Activated CD8-positive, alpha-beta memory T cell treated with anti-CD3 and anti-CD28 coated beads, Interleukin-2, amount 50 U/mL, for 24 hours (primary cell): Measurements from ENCODE around the gene IL34.
"Not testable (repeated sequence)": the region's sequence is repeated elsewhere in the genome, so short reads cannot be mapped to it uniquely, and the experiment has no call there.

ENCODE experiments used
- DNase-seq: peaks from one replicate; pipeline ENCODE4 v3.0.0-alpha.2; 2020; ENCODE audit errors: extremely low read depth

Gene IL34

DNA sequence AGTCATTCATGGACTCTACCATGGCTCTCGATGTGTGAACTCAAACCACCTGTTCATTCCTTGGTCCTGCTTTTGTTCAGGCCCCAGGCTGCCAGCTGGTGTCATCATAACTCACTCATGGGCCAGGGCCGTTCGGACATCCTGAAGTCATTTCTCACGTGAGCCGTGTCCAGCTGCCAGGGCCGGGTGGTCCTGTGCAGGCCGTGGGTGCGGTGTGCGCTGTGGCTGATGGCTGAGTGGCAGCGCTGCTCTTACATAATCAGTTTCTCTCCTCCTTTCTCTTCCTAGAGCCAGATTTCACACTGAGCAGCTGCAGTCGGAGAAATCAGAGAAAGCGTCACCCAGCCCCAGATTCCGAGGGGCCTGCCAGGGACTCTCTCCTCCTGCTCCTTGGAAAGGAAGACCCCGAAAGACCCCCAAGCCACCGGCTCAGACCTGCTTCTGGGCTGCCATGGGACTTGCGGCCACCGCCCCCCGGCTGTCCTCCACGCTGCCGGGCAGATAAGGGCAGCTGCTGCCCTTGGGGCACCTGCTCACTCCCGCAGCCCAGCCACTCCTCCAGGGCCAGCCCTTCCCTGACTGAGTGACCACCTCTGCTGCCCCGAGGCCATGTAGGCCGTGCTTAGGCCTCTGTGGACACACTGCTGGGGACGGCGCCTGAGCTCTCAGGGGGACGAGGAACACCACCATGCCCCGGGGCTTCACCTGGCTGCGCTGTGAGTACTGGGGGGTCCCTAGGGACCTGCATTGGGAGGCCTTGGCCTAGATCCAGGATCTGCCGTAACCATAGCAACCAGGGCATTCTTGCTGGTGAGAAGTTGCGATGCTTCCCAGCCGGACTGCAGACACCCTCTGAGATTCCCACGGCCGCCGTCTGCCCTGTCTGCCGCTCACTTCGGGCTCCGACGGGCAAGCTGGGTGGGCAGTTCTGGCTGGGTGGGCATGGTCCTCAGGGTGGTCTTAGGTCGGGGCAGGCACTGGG lies at the start of gene IL34:
IL34 (plus strand) TSS at position 300 of the 982 bp plus-strand sequence; CDS start at position 689, 389 bp downstream.
- no peak for DNase-seq

DNA sequence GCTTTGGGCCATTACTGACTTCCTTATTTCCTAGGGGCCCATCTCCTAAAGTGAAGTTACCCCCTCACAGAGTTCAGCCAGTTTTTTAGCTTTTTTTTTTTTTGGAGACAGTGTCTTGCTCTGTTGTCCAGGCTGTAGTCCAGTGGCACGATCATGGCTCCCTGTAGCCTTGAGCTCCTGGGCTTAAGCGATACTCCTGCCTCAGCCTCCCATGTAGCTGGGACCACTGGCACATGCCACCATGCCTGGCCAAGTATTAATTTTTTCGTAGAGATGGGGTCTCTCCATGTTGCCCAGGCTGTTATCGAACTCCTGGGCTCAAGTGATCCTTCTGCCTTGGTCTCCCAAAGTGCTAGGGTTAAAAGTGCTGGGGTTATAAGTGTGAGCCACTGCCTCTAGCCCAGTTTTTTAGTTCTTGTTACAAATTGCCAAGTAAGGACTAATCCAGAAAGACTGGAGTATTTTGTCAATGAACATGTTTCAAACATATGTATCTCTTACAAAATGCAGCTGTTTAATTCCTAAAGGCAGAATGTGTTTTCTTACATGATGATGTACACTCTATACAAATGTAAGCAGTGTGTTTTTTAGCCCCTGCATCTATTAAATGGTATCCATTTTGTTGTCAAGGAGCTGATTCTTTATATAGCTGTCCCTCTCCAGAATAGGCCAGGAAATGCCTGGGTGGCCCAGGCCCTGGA lies 49.1 kb upstream of the IL34 start:
- DNase-seq: no peak

DNA sequence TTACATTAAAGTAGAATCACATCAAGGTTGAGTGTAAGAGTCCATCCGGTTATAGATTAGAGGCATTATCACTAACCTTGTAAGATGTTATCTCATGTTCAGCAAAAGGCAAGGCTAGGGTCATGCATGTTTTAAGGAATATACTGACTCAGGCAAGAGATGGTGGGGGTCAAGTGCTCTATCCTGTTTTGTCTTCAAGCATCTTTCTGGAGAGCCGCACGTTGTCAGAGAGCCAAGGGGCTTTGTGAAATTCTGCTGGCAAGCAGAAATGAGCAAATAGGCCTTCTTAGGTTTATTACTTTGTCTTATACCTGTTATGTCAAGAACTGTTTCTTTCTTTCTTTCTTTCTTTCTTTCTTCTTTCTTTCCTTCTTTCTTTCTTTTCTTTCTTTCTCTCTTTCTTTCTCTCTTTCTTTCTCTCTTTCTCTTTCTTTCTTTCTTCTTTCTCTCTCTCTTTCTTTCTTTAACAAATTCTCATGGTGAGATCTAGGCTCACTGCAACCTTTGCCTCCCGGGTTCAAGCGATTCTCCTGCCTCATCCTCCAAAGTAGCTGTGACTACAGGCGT lies 47.3 kb upstream of the IL34 start:
- DNase-seq: no peak

DNA sequence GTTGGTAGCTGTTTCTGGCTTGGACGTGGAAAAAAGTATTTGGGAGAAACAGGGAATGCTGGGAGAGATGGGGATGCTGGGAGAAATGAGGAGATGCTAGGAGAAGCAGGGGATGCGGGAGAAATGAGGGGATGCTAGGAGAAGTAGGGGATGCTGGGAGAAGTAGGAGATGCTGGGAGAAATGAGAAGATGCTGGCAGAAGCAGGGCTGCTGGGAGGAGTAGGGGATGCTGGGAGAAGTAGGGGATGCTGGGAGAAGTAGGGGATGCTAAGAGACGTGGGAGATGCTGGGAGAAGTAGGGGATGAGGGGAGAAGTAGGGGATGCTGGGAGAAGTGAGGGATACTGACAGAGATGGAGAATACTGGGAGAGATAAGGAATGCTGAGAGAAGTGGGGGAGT lies 45.6 kb upstream of the IL34 start:
- DNase-seq: no peak

DNA sequence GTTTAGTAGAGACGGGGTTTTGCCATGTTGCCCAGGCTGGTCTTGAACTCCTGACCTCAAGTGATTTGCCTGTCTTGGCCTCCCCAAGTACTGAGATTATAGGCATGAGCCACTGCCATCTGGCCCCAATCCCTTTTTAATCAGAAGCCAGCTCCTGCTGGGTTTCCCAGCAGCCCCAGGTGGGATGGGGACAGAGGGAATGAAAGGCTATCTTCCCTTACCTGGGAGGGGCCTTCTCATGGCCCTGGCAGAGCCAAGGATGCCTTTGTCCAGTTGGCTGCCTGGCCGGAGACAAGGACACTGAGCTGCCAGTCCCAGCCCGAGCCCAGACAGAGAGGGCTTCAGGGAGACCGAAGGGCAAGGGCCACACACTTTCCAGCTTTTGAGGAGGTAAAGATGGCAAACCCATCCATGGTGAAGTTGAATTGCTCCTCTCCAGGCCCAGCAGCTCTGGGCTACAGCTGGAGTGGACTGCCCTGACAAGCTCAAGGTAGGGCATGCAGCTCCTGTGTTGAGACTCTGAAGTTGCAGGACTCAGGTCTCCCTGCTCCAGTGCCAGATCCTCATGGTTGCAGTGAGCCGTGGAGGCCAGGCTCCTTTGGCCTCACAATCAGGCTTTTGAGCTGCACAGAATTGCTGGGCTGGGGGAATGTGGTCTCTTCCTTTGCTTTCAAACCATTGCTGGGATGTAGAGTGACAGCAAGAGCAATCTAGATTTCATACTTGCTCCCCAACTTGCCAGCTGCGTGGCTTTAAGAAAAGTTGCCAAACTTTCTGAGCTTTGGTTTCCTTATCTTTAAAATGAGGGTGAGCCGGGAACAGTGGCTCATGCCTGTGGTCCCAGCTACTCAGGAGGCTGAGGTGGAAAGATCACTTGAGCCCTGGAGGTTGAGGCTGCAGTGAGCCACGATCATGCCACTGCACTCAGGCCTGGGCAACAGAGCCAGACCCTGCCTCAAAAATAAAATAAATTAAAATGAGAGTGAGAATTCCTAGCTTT lies 44.5 kb upstream of the IL34 start:
- DNase-seq: no peak

DNA sequence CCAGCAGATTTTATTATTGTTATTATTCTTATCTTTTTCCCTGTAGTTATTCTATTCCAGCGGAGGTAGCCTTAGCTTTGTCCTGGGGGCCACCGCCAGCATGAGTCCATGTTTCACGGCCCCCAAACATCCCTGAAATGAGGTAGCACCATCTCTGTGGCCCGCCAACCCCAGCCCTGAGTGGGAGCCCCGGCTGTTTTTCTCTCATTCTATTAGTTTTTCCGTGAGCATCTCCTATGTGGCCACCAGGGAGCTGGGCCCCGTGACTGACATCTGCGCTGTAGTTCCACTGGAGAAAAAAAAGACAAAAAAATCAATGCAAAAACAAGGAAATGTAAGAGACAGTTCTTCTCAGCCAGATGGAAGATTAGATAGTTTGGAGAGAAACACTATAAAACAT lies 43.5 kb upstream of the IL34 start:
- DNase-seq: no peak

DNA sequence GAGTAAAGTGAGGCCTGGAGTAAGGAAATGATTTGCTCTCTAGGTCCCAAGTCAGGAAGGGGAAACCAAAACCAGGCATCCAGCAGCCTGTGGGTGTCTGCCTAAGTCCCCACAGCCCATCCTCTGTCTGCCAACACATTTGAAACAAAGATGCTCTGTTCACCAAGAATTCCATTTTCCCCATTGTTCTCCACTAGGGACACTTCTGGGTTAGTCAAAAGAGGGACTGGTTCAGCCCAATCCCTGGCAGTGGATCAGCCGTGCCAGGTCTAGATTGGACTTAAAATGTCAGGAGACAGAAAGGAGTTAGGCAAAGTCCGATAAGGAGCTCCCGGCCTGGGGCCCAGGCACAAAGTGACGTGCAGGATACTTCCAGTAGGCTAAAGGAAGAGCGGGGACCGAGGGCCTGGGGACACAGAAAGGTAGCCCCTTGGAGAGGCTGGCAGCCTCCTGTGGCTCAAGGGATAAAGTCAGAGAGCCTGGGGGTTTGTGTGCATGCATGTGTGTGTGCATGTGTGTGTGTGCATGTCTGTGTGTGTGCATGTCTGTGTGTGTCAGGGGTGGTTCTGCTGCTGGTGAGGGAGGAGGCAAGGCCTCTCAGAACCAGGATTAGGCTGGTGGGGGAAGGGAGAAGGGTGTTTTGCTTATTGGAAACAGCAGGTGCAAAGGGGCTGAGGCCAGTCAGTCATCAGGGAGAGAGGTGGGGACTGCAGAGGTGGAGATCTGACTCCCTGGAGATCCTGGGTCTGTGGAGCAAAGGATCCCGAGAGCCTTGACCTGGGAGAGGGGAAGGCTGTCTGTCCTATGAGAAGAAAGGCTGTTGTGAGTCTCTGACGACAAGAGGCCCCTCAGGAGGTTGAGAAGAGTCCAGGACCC lies 41.7 kb upstream of the IL34 start:
- no peak for DNase-seq

DNA sequence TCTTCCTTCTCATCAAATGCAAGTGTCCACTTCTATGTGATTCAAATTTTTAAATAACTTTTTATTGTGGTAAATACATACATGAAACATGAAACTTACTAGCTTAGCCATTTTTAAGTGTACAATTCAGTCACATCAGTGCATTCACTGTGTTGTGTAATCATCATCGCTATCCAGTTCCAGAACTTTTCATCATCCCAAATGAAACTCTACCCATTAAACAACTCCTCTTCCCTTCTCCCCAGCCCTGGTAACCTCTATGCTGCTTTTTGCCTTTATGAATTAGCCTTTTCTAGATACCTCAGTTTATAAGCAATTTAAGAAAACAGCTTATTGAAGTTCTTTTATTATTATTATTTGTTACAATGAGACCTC lies 41.1 kb upstream of the IL34 start:
- DNase-seq: no peak

DNA sequence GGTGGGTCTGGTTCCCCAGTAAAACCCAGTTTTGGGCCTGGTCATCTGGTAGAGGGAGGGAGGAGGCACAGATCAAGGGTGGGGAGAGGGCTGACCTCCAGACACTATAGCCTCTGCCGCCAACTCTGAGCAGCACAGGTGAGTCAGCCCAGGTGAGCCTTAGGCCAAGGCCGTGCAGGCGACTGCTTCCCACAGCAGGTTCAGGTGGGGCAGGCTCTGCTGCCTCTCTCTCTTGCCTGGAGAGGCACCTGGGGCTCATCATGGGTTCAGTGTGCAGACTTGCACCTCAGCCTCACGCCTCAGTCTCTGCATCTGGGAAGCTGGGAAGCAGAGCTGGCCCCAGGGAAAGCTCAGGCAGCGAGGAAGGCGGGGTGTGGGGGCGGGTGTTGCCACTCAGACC lies 37.8 kb upstream of the IL34 start:
- no peak for DNase-seq

DNA sequence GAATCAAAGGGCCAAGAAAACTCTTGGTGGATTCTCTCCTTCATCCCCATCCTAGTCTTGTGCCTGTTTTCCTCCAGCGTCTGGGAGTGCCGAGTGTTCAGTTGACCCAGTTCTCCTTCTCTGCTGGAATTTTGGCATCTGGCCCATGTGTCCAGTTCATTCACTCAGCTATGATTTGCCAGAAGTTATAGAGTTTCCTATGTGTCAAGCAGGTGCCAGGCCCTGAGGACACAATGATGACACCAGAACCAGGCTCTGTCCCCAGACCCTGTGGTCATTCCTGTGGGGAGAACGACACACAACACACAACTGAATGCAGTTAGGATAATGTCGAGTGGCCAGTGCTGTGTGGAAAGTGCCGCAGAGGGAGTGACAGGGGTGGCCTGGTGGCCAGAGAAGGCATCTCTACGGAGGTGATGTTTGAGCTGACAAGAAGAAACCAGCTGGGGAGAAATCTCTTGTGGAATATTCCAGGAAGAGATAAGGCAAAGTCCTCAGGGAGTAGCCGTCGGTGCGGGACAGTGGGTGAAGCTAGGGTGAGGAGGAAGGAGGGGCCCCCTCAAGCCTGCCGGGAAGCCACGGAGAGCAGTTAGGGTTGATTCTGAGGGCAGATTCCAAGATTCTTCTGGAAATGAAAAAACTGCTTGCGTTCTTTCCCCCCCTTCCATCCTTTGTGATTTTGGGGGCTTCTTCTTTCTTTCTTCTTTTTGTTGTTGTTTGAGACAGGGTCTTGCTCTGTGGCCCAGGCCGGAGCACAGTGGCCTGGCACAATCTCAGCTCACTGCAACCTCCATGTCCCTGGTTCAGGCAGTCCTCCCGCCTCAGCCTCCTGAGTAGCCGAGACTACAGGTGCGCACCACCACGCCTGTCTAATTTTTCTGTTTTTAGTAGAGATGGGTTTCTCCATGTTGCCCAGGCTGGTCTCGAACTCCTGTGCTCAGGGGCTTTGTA lies 35.8 kb upstream of the IL34 start:
- no peak for DNase-seq

DNA sequence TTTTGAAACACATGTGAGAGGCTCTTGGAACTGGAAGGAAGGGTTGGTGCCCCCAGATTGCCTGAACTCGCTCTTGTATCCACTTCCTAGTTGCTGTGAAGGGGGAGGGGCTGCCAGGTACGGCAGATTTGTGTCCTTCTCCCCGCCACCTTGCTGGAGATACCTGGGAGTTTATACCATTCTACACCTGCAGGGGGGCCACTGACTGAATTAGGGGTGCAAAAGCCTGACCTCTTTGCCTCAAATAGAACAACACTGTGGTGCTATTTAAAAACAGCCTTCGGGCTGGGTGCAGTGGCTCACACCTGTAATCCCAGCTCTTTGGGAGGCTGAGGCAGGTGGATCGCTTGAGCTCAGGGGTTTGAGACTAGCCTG lies 35.1 kb upstream of the IL34 start:
- DNase-seq: no peak

DNA sequence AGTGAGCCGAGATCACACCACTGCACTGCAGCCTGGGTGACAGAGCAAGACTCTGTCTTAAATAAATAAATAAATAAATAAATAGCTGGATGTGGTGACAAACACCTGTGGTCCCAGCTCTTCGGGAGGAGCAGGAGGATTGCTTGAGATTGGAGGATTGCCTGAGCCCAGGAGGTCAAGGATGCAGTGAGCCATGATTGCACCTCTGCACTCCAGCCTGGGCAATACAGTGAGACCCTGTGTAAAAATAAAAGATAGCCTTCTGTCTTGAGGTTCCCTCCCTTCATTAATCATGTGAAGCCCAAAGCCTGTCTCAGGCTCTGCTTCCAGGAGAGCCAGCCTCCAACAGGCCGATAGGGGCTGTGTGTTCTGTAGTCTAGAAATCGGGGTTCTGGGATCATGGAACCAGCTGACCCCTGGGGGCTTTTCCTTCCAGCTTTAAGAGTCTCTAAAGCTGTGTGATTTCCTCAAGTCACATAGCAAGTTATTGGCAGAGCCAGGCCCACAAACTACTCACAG lies 34.5 kb upstream of the IL34 start:
- DNase-seq: no peak

DNA sequence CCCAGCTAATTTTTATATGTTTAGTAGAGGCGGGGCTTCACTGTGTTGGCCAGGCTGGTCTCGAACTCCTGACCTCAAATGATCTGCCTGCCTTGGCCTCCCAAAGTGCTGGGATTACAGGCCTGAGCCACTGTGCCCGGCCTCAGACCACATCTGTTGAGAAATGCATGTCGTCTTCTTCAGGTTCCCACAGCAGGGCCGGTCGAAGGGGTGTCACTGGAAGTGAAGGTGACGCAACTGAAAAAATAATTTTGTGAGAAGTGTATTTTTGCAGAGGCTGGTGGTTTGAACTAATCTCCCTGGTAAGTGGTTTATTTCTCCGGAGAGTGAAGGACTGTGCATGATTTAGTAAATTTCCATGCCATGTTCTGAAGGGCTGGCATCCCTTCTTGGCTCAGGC lies 33.4 kb upstream of the IL34 start:
- DNase-seq: no peak

DNA sequence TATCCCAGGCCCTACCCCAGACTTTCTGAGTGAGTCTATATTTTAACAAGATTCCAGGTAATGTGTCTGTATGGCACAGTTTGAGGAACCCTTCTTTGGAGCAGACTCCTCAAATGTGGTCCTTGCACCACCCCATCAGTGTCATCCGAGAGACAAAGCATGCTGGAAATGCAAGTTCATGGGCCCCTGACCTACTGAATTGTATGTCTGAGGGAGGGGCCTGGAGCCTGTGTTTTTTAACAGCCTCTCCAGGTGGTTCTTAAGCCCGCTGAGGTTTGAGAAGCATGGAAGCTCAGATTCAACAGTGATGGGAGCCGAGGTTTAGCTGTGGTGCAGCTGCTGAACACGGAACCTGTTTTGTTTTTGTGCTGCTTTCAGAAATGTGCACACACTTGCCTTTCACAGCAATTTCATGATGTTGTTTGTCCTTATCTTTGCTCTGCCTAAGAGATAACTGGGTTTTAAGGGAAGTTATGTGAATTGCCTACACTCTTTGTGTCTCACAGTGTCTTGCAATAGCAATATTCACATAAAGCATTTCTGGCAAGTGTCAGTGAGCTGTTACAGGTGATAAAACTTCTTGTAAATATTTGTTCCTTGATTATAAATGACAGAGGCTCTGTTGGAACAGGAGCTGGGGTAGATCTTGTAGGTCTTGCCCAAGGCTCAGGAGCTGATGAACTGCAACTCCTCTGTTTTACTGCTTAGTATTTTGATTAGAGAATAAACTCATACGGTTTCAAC lies 32.0 kb upstream of the IL34 start:
- DNase-seq: no peak

DNA sequence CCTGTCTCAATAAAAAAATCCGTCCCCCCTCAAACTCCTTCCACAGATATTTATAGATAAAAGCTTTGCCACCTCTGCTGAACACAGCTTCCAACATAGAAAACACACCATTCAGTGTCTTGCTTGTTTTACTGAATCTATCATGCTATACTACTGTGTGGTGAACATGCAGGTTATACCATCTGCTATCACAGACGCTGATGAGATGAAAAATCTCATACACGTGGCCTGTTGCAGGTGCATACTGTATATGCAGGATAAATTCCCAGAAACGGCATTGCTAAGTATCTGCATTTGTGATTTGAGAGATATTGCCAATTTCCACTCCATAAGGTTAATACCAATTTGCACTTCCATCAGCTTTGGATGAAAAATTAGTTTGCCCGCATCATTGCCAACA lies 30.4 kb upstream of the IL34 start:
- no peak for DNase-seq

DNA sequence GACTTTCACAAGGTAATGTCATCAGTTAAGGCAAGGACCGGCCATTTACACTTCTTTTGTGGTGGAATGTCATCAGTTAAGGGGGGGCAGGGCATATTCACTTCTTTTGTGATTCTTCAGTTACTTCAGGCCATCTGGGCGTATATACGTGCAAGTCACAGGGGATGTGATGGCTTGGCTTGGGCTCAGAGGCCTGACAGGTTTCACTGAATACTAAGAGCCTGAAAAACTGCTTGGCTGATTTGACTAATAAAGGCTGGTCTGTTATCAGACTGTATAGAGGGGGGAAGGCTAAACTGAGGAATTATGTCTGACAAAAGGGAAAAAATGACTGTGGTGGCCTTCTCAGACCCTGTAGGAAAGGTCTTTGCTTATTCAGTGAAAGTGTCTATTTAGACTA lies 24.5 kb upstream of the IL34 start:
- not testable (repeated sequence) for DNase-seq

DNA sequence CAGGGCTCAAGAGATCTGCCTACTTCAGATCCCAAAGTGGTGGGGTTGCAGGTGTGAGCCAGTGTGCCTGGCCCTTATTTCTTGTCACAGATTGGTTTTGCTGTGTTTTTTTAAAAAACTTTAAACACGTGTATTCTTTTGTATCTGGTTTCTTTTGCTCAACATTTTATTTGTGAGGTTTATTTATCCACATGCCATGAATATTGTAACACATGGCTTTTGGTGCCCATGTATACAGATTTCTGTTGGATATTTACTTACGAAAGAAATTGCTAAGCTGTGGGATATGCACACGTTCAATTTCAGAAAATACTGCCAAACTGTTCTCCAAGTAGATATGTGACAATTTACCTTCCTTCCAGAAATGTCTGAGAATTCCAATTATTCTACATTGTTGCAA lies 18.7 kb upstream of the IL34 start:
- DNase-seq: no peak

DNA sequence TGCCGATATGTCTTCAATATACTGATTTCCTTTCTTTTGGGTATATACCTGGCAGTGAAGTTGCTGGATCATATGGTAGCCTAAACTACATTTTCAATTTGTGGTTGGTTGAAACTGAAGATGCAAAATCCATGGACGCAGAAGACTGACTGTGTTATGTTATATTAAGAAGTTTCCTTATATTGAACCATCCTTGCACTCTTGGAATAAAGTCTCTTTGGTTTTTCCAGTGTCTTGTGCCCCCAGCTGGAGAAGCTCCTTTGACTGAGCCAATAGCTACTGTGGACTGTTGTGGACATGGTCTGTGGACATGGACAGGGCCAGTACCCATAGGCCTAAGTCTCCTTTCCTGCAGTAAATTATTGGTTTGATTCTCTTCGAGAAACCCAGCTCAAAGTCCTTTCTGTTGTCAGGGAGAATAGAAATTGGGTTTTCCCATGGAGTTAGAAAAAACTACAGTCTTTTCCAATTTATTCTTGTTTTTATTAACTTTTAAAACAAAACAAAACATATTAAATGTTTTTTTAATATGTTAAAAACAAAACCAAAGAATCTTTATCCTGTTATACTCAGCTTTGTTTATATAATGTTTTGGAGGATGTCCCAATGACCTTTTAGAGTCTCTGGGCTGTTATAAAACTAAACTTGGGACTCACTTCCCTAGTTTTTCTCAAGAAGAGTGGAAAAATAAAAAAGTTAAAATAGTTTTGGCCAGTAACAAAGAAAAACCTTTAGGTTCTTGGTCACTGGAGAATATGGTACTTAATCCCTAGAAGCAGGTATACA lies 15.2 kb upstream of the IL34 start:
- no peak for DNase-seq
